Activated T-helper 1 cell treated with anti-CD3 and anti-CD28 coated beads, Interleukin-2, amount 50 U/mL, for 16 hours (primary cell): Measurements from ENCODE around the gene NEBL.
"Not testable (repeated sequence)": the region's sequence is repeated elsewhere in the genome, so short reads cannot be mapped to it uniquely, and the experiment has no call there.

Source experiments
- DNase-seq, 2 donors: peaks; one replicate each; pipeline ENCODE4 v3.0.0-alpha.2; 2020; ENCODE audit warnings: low read depth in 1 of 2, low spot score in 1 of 2

NEBL gene

GRCh38 chr10:20897146-20897825 is at the start of gene NEBL:
NEBL (minus strand) TSS chr10:20897311; CDS start chr10:20897205, 106 bp downstream.
- no peak for DNase-seq

GRCh38 chr10:20945546-20946332 is 48.6 kb upstream of the NEBL start:
- no peak for DNase-seq

- DNase-seq = no peak
Measured at GRCh38 chr10:20944789-20945502, 47.8 kb upstream of the NEBL start.

DNA sequence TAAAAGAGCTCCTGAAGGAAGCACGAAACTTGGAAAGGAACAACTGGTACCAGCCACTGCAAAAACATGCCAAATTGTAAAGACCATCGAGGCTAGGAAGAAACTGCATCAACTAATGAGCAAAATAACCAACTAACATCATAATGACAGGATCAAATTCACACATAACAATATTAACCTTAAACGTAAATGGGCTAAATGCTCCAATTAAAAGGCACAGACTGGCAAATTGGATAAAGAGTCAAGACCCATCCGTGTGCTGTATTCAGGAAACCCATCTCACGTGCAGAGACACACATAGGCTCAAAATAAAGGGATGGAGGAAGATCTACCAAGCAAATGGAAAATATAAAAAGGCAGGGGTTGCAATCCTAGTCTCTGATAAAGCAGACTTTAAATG is 42.3 kb upstream of the NEBL start:
- not testable (repeated sequence) for DNase-seq

DNA sequence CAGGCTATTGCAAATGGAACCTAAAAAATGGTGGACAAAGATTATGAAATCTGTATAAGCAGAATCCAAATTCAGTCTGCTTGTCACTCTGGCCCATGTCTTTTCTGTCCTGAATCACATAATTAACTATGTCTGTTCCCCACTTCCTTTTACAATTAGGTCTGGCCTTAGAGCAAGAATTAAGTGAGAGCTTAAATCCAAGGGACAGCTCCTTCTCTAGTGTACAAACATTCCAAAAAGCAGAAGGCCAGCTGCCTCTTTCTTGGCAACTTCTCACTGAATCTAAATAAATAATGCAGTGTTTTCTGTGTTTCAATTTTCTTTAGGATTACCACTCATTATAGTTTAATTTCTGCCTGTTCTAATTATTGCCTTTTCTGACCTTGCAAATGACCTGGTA is 39.3 kb upstream of the NEBL start:
- no peak for DNase-seq

DNA sequence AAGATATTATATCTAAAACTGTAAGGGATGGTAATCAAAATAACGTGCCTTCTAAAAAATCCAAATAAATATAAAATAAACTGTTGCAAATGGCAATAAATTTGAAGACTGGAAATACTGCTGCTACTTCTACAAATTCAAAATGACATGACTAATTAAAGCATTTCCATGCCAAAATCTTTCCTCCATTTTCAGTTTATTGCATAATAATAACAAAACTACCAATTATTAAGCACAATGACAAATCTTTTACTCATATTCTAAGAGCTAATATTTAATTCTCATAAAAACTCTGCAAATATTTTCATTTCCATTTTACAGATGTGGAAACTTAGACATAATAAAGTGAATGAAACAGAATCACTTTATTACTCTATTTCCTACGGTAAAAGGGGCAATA is 38.8 kb upstream of the NEBL start:
- no peak for DNase-seq

GRCh38 chr10:20935301-20935700 is 38.2 kb upstream of the NEBL start:
- DNase-seq = no peak

DNA sequence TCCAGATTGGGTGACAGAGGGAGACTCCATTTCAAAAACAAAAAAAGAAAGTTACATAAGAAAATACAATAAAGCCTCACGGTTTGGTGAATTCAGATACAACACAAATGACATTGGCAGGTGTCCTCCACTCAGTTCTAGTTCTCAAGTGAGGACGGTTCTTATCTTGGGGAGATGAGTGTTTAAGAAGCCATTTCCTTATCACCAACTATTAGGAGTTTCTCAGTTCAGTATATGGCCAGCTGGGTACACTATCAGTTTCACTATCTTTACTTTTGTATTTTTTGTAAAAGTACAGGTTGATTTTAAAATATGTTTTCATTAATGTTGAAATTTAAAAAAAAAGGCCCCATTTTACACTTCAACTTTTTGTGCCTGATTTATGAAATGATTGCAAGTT is 36.6 kb upstream of the NEBL start:
- DNase-seq = no peak

- no peak for DNase-seq
Measured at GRCh38 chr10:20932606-20933126, 35.6 kb upstream of the NEBL start.

DNA sequence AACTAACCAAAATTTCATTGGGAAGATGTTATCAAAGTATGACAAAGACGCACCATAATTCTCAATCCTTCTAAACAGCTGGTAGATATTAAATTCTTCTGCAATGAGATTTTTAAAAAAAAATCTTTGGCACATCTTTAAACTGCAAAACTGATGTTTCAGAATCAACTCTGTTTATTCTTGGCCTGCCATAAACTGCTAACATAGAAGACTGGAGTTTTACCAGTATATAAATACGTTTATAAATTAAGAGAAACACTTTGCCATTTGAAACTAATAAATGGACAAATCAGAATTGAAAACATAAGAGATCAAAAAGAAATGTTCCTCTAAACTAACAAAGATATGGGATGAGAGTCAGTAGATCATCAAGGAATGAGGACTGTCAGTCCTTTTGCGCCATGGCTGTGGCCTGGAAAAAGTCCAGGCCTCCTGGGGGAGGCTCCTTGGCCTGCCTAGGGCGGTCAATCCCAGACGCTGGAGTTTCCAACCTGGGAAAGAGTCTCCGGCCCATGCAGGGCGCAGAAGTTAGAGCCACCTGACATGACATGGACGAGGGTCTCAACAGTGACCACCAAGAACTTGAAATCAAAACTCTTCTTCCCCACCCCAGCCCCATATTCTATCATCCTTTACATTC is 34.2 kb upstream of the NEBL start:
- DNase-seq = no peak

DNA sequence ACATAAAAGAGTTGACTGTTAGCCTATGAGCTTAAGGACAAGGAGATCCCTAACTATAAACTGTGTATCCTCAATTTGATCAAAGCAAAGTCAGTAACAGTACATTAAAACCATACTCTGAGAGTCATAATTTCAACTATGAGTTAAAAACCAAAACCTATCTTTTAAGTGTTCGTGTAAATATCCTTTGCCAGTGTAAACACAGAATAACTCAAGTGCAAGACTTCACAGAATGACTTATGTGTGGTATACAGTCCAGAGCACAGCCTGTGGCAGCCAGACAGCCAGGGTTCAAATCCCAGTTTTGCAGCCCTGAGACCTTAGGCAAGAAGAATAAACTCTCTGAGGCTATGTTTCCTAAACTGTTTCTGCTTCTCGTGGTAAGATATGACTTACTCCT is 30.3 kb upstream of the NEBL start:
- no peak for DNase-seq

GRCh38 chr10:20922451-20922850 is 25.3 kb upstream of the NEBL start:
- no peak for DNase-seq

GRCh38 chr10:20922033-20922432 is 24.9 kb upstream of the NEBL start:
- no peak for DNase-seq

GRCh38 chr10:20920061-20920460 is 22.9 kb upstream of the NEBL start:
- no peak for DNase-seq

- DNase-seq = no peak
Measured at GRCh38 chr10:20919481-20919880, 22.4 kb upstream of the NEBL start.

DNA sequence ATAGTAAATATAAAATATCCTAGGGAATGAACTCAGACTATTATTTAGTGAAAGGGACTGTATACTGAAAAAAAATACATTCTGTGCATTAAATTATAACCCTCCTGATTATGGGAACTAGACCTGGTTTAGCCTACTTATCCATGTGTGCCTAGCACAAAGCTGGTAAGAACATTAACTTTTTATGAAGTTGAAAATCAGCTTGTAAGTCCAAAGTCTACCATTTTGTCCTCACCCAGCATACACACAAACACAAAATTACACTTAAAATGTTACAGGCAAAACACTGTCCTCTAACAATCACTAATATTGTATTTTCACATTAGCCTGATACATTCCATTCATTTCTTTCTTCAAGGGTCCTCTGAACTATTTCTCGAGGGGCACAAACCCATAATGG is 19.9 kb upstream of the NEBL start:
- DNase-seq = no peak

DNA sequence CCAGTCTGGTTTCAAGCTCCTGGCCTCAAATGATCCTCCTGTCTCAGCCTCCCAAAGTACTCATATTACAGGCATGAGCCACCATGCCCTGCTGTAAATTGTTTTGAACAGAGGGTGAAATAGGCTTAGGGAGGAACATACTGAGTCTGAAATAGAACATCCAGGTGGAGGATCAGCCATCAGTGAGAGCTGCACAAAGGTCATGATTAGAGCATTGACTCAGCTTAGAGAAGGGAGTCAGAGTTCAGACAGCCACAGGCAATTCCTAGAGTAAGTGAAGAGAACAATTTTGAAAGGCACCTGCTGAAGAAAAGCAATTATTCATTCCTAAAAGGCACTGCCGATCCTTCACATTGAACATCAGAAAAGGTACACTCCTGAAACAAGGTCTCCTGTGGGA is 15.9 kb upstream of the NEBL start:
- DNase-seq = no peak

DNA sequence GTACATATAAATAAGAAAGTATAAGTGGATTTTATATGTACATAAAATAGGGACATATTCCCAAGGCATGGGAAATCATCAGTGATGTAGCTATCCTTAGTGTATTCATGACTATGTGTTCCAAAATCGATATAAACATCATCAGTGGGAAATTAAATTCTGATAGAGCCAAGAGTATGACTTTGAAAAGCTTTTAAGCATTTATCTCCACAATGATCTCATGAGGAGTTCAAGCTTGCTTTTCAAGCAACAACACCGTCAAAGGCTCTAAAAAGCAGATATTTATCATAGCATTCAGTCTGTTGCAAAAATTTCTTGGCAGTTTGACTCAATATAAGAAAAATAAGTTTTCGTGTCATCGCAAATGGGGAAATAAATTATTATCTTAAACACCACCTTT is 14.5 kb upstream of the NEBL start:
- no peak for DNase-seq

DNA sequence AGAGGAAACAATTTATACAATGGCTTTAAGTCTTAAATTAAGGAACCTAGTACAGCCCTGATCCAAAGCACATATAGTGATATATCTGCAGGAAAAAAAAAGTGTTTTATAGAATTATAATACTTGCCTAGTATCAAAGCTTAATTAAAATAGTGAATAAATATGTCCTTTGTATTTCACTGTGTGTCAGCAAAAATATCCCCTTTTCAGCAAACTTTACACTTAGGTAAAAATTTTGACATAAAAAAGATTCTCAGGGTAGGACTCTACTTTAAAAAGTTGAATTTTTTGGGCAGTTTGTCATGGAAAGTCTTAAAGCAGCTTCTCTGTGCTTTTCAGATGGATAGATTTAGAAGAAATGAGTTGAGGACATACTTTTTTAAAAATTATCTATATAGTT is 12.7 kb upstream of the NEBL start:
- DNase-seq = no peak

DNA sequence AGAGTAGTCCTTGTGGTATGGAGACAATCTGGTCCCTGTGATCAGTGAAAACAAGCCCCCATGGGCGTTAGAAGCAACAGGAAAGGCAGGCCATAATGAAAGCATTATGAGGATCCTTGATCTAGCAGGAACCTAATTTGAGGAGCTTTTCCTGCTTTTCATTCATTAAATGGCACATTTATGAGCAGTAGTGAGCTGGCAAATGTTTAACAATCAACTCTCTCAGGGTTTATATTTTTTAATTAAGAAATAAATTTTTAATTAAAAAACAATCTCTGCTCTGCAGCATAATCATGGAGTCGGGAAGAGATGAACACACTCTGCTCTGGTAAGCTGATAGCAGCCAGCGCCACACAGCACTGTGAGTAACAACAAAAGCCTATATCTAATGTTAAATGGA is 11.3 kb upstream of the NEBL start:
- no peak for DNase-seq

DNA sequence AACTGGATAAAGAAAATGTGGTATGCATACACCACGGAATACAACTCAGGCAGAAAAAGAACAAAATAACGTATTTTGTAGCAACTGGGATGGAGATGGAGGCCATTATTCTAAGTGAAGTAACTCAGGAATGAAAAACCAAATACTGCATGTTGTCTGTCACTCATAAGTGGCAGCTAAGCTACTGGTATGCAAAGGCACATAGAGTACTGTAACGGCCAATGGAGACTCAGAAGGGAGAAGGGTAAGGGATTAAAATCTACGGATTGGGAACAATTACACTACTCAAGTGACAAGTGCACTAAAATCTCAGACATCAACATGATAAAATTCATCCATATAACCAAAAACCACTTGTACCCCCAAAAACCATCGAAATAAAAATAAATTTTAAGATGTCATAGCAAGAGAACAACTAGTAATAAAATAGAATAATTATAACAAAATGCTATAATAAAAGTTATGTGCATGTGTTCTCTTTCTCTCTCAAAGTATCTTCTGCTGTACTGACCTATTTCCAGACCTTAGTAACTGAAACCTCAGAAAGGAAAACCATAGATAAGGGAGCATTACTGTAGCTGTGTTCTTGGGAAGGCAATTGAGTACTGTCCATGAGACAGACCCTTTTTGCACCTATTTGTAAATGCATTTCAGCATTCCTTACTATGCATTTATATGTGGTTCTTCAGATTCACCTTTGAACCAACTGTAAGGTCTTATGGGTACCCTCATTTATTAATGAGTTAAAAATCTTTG is 6.7 kb upstream of the NEBL start:
- DNase-seq = no peak
